Nephron progenitor cell (in vitro differentiated cells): ENCODE results near the gene SETD1B.
"Not testable (repeated sequence)": the region's sequence is repeated elsewhere in the genome, so short reads cannot be mapped to it uniquely, and the experiment has no call there.

Source experiments
- DNase-seq: peaks from one replicate; pipeline ENCODE4 v3.0.0; 2021
- H3K27ac Mint-ChIP-seq: 2 replicates; pipeline ENCODE4 v1.8.0; 2021; ENCODE audit warnings: mild to moderate bottlenecking, moderate library complexity, mixed read lengths
- H3K27me3 Mint-ChIP-seq: 2 replicates; pipeline ENCODE4 v1.8.0; 2021; ENCODE audit warnings: mild to moderate bottlenecking, low read depth, mixed read lengths; ENCODE audit not compliant: poor library complexity
- H3K36me3 Mint-ChIP-seq: 2 replicates; pipeline ENCODE4 v1.8.0; 2021; ENCODE audit warnings: low read depth, mixed read lengths
- H3K4me1 Mint-ChIP-seq: 2 replicates; pipeline ENCODE4 v1.8.0; 2021; ENCODE audit warnings: mixed read lengths
- H3K4me3 Mint-ChIP-seq: 2 replicates; pipeline ENCODE4 v1.8.0; 2021; ENCODE audit warnings: mild to moderate bottlenecking, moderate library complexity, mixed read lengths
- H3K9me3 Mint-ChIP-seq: 2 replicates; pipeline ENCODE4 v1.8.0; 2021; ENCODE audit warnings: mild to moderate bottlenecking, moderate library complexity, mixed read lengths
- CTCF ChIP-seq: fragments of 200-600 bp; sonication (generic); IDR thresholded peaks from 2 replicates; pipeline ENCODE4 v1.5.0; 2021; ENCODE audit warnings: antibody characterized with exemption

SETD1B gene

DNA sequence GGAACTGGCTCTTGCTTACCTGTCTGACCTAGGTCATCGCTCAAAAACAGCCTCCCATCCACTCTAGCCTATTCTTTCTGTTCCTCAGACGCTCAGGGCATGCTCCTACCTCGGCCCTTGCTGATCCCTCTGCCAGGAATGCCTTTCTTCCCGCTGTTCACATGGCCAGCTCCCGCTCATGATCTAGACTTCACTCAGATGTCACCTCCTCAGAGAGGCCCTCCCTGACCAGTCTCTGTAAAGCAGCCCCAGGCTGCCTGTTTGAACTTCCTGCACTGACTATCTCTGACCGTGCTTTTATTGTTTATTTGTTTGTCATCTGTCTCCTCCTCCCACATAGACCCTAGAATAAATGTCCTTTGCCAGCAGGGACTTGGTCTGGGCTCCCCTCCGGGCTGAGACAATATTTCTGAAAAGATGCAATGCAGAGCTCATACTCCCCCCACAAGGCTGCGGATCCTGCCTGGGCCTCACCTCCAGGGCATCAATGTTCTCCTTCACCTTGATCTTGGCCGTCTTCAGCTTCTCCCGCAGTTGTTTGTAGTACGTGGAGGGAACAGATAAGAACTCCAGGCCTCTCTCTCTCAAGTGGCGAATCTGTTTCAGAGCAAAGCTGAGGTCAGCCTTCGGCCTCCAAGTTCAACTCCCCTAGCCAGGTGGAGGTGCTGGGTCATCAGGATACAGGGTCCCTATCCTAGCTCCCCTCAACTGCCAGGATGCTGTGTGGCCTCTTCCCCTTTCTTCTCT is 39.6 kb downstream of the SETD1B start:
- Mint-ChIP-seq H3K36me3 (no peaks in the 10 kb centered on the region), H3K9me3 (peaks cover 7% of the 10 kb centered on the region), H3K4me1 (peaks cover 29% of the 10 kb centered on the region), H3K27me3 (peaks cover 3% of the 10 kb centered on the region), H3K4me3 (no peak overlapping the region), H3K27ac (peak overlapping the region; percentile 75)
- TF ChIP-seq CTCF, result no peak
- no peak for DNase-seq

GRCh38 chr12:121845701-121846100 is 41.9 kb downstream of the SETD1B start:
- TF ChIP-seq CTCF, result no peak
- Mint-ChIP-seq H3K9me3 (no peaks in the 10 kb centered on the region), H3K27ac (no peak overlapping the region), H3K36me3 (no peaks in the 10 kb centered on the region), H3K4me1 (peaks cover 12% of the 10 kb centered on the region), H3K4me3 (no peak overlapping the region), H3K27me3 (no peaks in the 10 kb centered on the region)
- no peak for DNase-seq

DNA sequence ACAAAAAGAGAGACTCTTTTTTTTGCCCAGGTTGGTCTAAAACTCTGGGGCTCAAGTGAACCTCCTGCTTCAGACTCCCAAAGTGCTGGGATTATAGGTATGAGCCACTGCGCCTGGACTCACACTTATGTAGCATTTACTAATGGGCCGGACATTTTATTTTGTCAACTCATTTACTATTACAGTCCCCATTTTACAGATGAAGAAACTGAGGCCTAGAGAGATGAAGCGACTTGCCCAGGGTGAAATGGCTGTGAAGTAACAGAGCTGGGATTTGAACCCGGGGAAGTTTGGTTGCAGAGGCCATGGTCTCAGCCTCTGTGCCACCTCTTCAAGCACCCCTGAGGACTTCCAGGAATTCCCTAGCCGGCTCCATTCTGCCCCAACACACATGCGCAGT is 45.4 kb downstream of the SETD1B start:
- Mint-ChIP-seq H3K36me3 (no peaks in the 10 kb centered on the region), H3K4me1 (no peaks in the 10 kb centered on the region), H3K27me3 (no peaks in the 10 kb centered on the region), H3K4me3 (no peak overlapping the region), H3K27ac (peak overlapping the region; percentile 61), H3K9me3 (no peaks in the 10 kb centered on the region)
- TF ChIP-seq CTCF, result no peak
- no peak for DNase-seq

- H3K27ac Mint-ChIP-seq, result no peak overlapping the region
- no peaks in the 10 kb centered on the region for H3K9me3 Mint-ChIP-seq
- H3K4me3 Mint-ChIP-seq, result no peak overlapping the region
- no peaks in the 10 kb centered on the region for H3K27me3 Mint-ChIP-seq
- TF ChIP-seq CTCF, result no peak
- H3K4me1 Mint-ChIP-seq, result no peaks in the 10 kb centered on the region
- H3K36me3 Mint-ChIP-seq, result no peaks in the 10 kb centered on the region
- no peak for DNase-seq
Observed at GRCh38 chr12:121849665-121850064, 45.9 kb downstream of the SETD1B start.

GRCh38 chr12:121852392-121852791 is 48.6 kb downstream of the SETD1B start:
- H3K36me3 Mint-ChIP-seq, H3K9me3 Mint-ChIP-seq, H3K4me3 Mint-ChIP-seq, DNase-seq, H3K27ac Mint-ChIP-seq, H3K27me3 Mint-ChIP-seq: not testable (repeated sequence)
- peaks cover 14% of the 10 kb centered on the region for H3K4me1 Mint-ChIP-seq

DNA sequence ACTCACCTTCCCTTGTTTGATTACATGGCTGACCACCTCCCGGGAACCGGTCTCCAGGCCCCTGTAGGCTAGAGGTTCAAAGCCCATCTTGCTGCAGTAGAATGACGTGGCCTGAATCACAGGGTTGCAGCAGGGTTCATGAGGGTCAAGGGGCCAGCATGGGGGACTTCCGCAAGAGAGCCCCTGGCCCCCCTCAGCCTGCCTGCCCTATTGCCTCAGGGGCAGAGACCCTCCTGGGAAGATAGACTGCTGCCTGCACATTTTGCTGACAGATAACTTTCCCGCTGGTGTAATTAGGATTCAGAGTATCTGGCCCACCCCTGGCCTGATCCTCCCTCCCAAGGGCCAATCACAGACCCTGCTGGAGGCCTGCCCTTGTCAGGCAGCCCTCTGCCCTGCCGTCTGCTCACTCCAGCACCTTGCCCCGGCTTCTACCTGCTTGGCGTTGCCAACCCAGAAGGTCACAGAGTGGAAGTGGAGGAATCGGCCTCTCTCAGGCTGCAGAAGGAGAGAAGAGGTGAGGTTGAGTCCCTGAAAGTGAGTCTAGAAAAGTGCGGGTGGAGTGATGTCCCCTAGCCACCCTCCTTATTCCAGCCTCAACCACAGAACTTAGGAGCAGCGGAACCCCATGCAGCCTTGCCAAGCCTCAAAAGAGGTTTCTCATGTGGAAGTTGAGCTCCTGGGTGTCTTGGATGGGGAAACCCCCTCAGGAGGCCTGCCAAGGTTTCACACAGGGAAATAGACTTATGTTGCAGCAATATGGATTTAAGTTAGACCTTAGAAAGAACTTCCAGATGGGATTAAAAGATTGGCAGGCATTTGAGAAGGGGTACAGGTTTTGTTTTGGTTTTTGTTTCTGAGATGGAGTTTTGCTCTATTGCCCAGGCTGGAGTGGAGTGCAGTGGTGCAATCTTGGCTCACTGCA is 53.8 kb downstream of the SETD1B start:
- DNase-seq, result peak; percentile 39
- Mint-ChIP-seq H3K27ac (peak overlapping the region; percentile 99), H3K4me1 (peaks cover 56% of the 10 kb centered on the region)

More for the DNA sequence above, 53.8 kb downstream of the SETD1B start:
- TF ChIP-seq CTCF, result no peak
- H3K27me3 Mint-ChIP-seq, result peaks cover 10% of the 10 kb centered on the region
- H3K4me3 Mint-ChIP-seq, result peak overlapping the region; percentile 64
- no peaks in the 10 kb centered on the region for H3K36me3 Mint-ChIP-seq
- H3K9me3 Mint-ChIP-seq, result no peaks in the 10 kb centered on the region
